Sigmoid colon (tissue), 7 donors: Measurements from ENCODE around the gene DUSP22. TPM values are rescaled to one million over a fixed set of nuclear protein-coding genes. Genes with fewer than 3 reads are reported as not detected.

Experiments used
- DNase-seq: peaks from one replicate; pipeline ENCODE4 v3.0.0-alpha.2; 2019
- H3K27ac ChIP-seq, 4 donors: fragments of 200-600 bp; sonication (generic); one replicate each; pipeline ENCODE4 v1.5.1; 2016 to 2019; ENCODE audit warnings: mild to moderate bottlenecking in 1 of 4
- H3K27me3 ChIP-seq, 3 donors: fragments of 200-600 bp; sonication (generic); one replicate each; pipeline ENCODE4 v1.5.1; 2019; ENCODE audit warnings: mild to moderate bottlenecking in 1 of 3
- H3K36me3 ChIP-seq, 4 donors: fragments of 200-600 bp; sonication (generic); one replicate each; pipeline ENCODE4 v1.5.1; 2016 to 2019
- H3K4me1 ChIP-seq, 4 donors: fragments of 200-600 bp; sonication (generic); one replicate each; pipeline ENCODE4 v1.5.1; 2017 to 2019
- H3K4me3 ChIP-seq, 4 donors: fragments of 200-600 bp; sonication (generic); one replicate each; pipeline ENCODE4 v1.5.1; 2017 to 2019; ENCODE audit warnings: mild to moderate bottlenecking in 2 of 4, moderate library complexity in 1 of 4
- H3K9me3 ChIP-seq, 4 donors: fragments of 200-600 bp in 3 of 4; sonication (generic) in 3 of 4; one replicate each; pipeline versions ENCODE4 v1.5.1 to v1.6.1; 2013 to 2019
- CTCF ChIP-seq, 4 experiments: fragments of 450-650 bp in 3 of 4; fragments of 200-600 bp in 1 of 4; IDR thresholded peaks; one replicate each; pipeline ENCODE4 v1.5.1; 2016 to 2019; ENCODE audit warnings: antibody characterized with exemption in 4 of 4, mild to moderate bottlenecking in 3 of 4, moderate library complexity in 2 of 4
- EP300 ChIP-seq, 4 donors: sonication (generic); formaldehyde crosslinking; IDR thresholded peaks; one replicate each; pipeline ENCODE4 v1.6.1; 2017; ENCODE audit warnings: antibody characterized with exemption in 4 of 4
- POLR2A ChIP-seq, 2 donors: fragments of 450-650 bp; IDR thresholded peaks; one replicate each; pipeline ENCODE4 v1.6.1; 2016; ENCODE audit warnings: antibody characterized with exemption in 2 of 2, mild to moderate bottlenecking in 2 of 2, moderate library complexity in 2 of 2
- POLR2AphosphoS5 ChIP-seq, 4 donors: sonication (generic); formaldehyde crosslinking; IDR thresholded peaks; one replicate each; pipeline ENCODE4 v1.6.1; 2017; ENCODE audit warnings: antibody characterized with exemption in 4 of 4
- WGBS, 2 donors: extraction: QIAGEN DNeasy Blood & Tissue Kit; methylation state at CpG; one replicate each; pipeline ENCODE4 v1.1.7; 2013; 5-methylcytosine and 5-hydroxymethylcytosine counted together
- intact Hi-C: fragments of 100-400 bp; cut with DNase I; formaldehyde crosslinking; loops from one replicate; pipeline ENCODE4 v1.15.1; 2023
- polyA plus RNA-seq, 3 donors: library from polyadenylated mRNA; stranded (reverse); fragments of 200-250 nt; gene quantifications; one replicate each; pipeline ENCODE4 v1.2.3, GENCODE V29; 2013
- total RNA-seq, 4 donors: library from RNA; depleted of rRNA; stranded (reverse); fragments of >200 nt; gene quantifications; one replicate each; pipeline ENCODE4 v1.1.0, GENCODE V29; 2016
- donor health status: healthy with polysubstance abuse.
- donor health status: Bipolar disorder and iron deficiency.
- donor health status: healthy.

Gene DUSP22
- total and polyA plus RNA-seq, 7 donors = 15.7 to 113 (median 55.6) TPM

GRCh38 chr6:306641-307061 lies 14.4 kb downstream of the DUSP22 start:
- H3K9me3 ChIP-seq = no peaks in the 10 kb centered on the region
- H3K27ac ChIP-seq = no peak overlapping the region
- H3K4me3 ChIP-seq = no peak overlapping the region
- no peak for DNase-seq
- WGBS, 2 donors = 90 to 91% methylated on average over 8 of the region's 8 CpGs
- TF ChIP-seq POLR2A (IDR thresholded peaks at IDR 0.05) (no peak), POLR2AphosphoS5 (IDR thresholded peaks at IDR 0.05) (no peak), CTCF (IDR thresholded peaks at IDR 0.05) (no peak), EP300 (IDR thresholded peaks at IDR 0.05) (no peak)
- intact Hi-C loops = no loop called here
- H3K36me3 ChIP-seq = peaks cover 0 to 14% (median 0%) of the 10 kb centered on the region in 4 donors
- H3K4me1 ChIP-seq = peaks cover 0 to 4% (median 0%) of the 10 kb centered on the region in 4 donors
- no peaks in the 10 kb centered on the region for H3K27me3 ChIP-seq

- no peak overlapping the region for H3K4me3 ChIP-seq
- peaks cover 0 to 4% (median 0%) of the 10 kb centered on the region in 4 donors for H3K4me1 ChIP-seq
- no peak overlapping the region for H3K27ac ChIP-seq
- 78 to 81% methylated on average over 15 of the region's 15 CpGs for WGBS, 2 donors
- intact Hi-C loops = no loop called here
- DNase-seq = no peak
- no peaks in the 10 kb centered on the region for H3K27me3 ChIP-seq
- H3K36me3 ChIP-seq = peaks cover 0 to 17% (median 0%) of the 10 kb centered on the region in 4 donors
- TF ChIP-seq EP300 (IDR thresholded peaks at IDR 0.05) (no peak), CTCF (IDR thresholded peaks at IDR 0.05) (no peak), POLR2A (IDR thresholded peaks at IDR 0.05) (no peak), POLR2AphosphoS5 (IDR thresholded peaks at IDR 0.05) (no peak)
- H3K9me3 ChIP-seq = no peaks in the 10 kb centered on the region
These were observed 15.0 kb downstream of the DUSP22 start for GRCh38 chr6:307065-307814.

GRCh38 chr6:307874-308273 lies 15.6 kb downstream of the DUSP22 start:
- H3K36me3 ChIP-seq = peaks cover 0 to 19% (median 0%) of the 10 kb centered on the region in 4 donors
- H3K4me1 ChIP-seq = peaks cover 0 to 4% (median 0%) of the 10 kb centered on the region in 4 donors
- H3K27me3 ChIP-seq = no peaks in the 10 kb centered on the region
- H3K4me3 ChIP-seq = no peak overlapping the region
- TF ChIP-seq CTCF (IDR thresholded peaks at IDR 0.05) (no peak), POLR2AphosphoS5 (IDR thresholded peaks at IDR 0.05) (no peak), POLR2A (IDR thresholded peaks at IDR 0.05) (no peak), EP300 (IDR thresholded peaks at IDR 0.05) (no peak)
- intact Hi-C loops = no loop called here
- no peaks in the 10 kb centered on the region for H3K9me3 ChIP-seq
- H3K27ac ChIP-seq = no peak overlapping the region
- 73 to 82% methylated on average over 5 of the region's 5 CpGs for WGBS, 2 donors
- DNase-seq = no peak

GRCh38 chr6:308307-308706 lies 16.0 kb downstream of the DUSP22 start:
- Histone ChIP-seq H3K4me1 (peaks cover 0 to 4% (median 0%) of the 10 kb centered on the region in 4 donors), H3K36me3 (peaks cover 0 to 19% (median 0%) of the 10 kb centered on the region in 4 donors), H3K27me3 (no peaks in the 10 kb centered on the region), H3K4me3 (no peak overlapping the region), H3K27ac (no peak overlapping the region), H3K9me3 (no peaks in the 10 kb centered on the region)
- WGBS, 2 donors = 91 to 94% methylated on average over 10 of the region's 10 CpGs
- TF ChIP-seq EP300 (IDR thresholded peaks at IDR 0.05) (no peak), CTCF (IDR thresholded peaks at IDR 0.05) (no peak), POLR2AphosphoS5 (IDR thresholded peaks at IDR 0.05) (no peak), POLR2A (IDR thresholded peaks at IDR 0.05) (no peak)
- intact Hi-C loops = no loop called here
- no peak for DNase-seq
